SK-MEL-5 (cell line): ENCODE measurements around the gene HSPA1L. TPM values are rescaled to one million over a fixed set of nuclear protein-coding genes. Genes with fewer than 3 reads are reported as not detected.
"Not testable (repeated sequence)": the region's sequence is repeated elsewhere in the genome, so short reads cannot be mapped to it uniquely, and the experiment has no call there.

Experiments
- DNase-seq: peaks from one replicate; pipeline ENCODE4 v3.0.0-alpha.2; 2016; ENCODE audit warnings: low read depth, low spot score
- in situ Hi-C: cut with HindIII; loops from 2 replicates; pipeline ENCODE4 v1.10.0; 2016; ENCODE audit warnings: low sequenced_read_pairs, high pct_unique_total_duplicates, low pct_unique_long_range_greater_than_20kb
- polyA plus RNA-seq, 2 experiments: library from polyadenylated mRNA; depleted of rRNA; stranded (reverse); fragments of >200 nt; gene quantifications; 2 replicates each; pipeline ENCODE4 v1.2.3, GENCODE V29; 2015
- total RNA-seq: library from RNA; depleted of rRNA; stranded (reverse); fragments of >200 nt; shearing (Covaris generic); gene quantifications from 2 replicates; pipeline ENCODE4 v1.2.3, GENCODE V29; 2014; rRNA removed

The HSPA1L gene
- 0.29 TPM in 2 replicates for total RNA-seq
- polyA plus RNA-seq (2015; cell fraction: cytosol; rRNA removed), result 0.10 and 0.12 TPM in 2 replicates
- polyA plus RNA-seq (2015; cell fraction: nucleus; rRNA removed), result 0.28 TPM in 1 of 2 replicates, not detected in the other

GRCh38 chr6:31815025-31815838 lies at the start of gene HSPA1L, which contains the start of gene HSPA1A:
TSS of gene HSPA1L (minus strand) at chr6:31815283. CDS start at chr6:31811972, 3,311 bp downstream.
TSS of gene HSPA1A (plus strand) at chr6:31815543. CDS start at chr6:31815757, 214 bp downstream.
- peak; percentile 46 for DNase-seq
- in situ Hi-C loops, result no loop called here

- no peak for DNase-seq
- in situ Hi-C loops, result no loop called here
These were observed 49.7 kb upstream of the HSPA1L start for GRCh38 chr6:31864818-31865204.

GRCh38 chr6:31864123-31864562 lies 49.1 kb upstream of the HSPA1L start:
- DNase-seq, in situ Hi-C loops: not testable (repeated sequence)

GRCh38 chr6:31862344-31863235 lies 47.5 kb upstream of the HSPA1L start, which contains the start of gene NEU1:
TSS of gene NEU1 (minus strand) at chr6:31862821. CDS start at chr6:31862776, 45 bp downstream.
- peak; percentile 100 for DNase-seq

GRCh38 chr6:31861919-31862343 lies 46.8 kb upstream of the HSPA1L start:
- in situ Hi-C loops, result no loop called here
- DNase-seq, result no peak

More at GRCh38 chr6:31862344-31863235, 47.5 kb upstream of the HSPA1L start, which contains the start of gene NEU1:
- in situ Hi-C loops, result no loop called here

GRCh38 chr6:31861150-31861549 lies 46.1 kb upstream of the HSPA1L start:
- in situ Hi-C loops, result no loop called here
- no peak for DNase-seq

- no peak for DNase-seq
- in situ Hi-C loops, result no loop called here
These were observed 45.3 kb upstream of the HSPA1L start for GRCh38 chr6:31860349-31860748.

GRCh38 chr6:31859923-31860322 lies 44.8 kb upstream of the HSPA1L start:
- in situ Hi-C loops, result no loop called here
- DNase-seq, result no peak

- in situ Hi-C loops, result no loop called here
These were observed 43.6 kb upstream of the HSPA1L start for GRCh38 chr6:31858707-31859106.

GRCh38 chr6:31857774-31858173 lies 42.7 kb upstream of the HSPA1L start:
- in situ Hi-C loops, DNase-seq: not testable (repeated sequence)

More at GRCh38 chr6:31858707-31859106, 43.6 kb upstream of the HSPA1L start:
- DNase-seq, result no peak

- in situ Hi-C loops, result not testable (repeated sequence)
These were observed 37.1 kb upstream of the HSPA1L start for GRCh38 chr6:31851980-31852718.

GRCh38 chr6:31851485-31851832 lies 36.4 kb upstream of the HSPA1L start:
- in situ Hi-C loops, result no loop called here
- no peak for DNase-seq

More at GRCh38 chr6:31851980-31852718, 37.1 kb upstream of the HSPA1L start:
- DNase-seq, result not testable (repeated sequence)

GRCh38 chr6:31850765-31851484 lies 35.8 kb upstream of the HSPA1L start:
- no peak for DNase-seq
- in situ Hi-C loops, result no loop called here

- no peak for DNase-seq
- in situ Hi-C loops, result no loop called here
These were observed 32.3 kb upstream of the HSPA1L start for GRCh38 chr6:31847276-31847978.

- DNase-seq, result no peak
- in situ Hi-C loops, result no loop called here
These were observed 29.4 kb upstream of the HSPA1L start for GRCh38 chr6:31844507-31844906.

- no peak for DNase-seq
- in situ Hi-C loops, result no loop called here
These were observed 27.0 kb upstream of the HSPA1L start for GRCh38 chr6:31842053-31842452.
